Tibial artery (tissue), 4 donors: ENCODE data around the gene LLGL1.
A peak's percentile ranks its signal among the peaks of the same experiment; 100 is the strongest.

ENCODE experiments used
- DNase-seq, 2 donors: peaks; one replicate each; pipeline ENCODE4 v3.0.0-alpha.2; 2019
- H3K27ac ChIP-seq, 2 donors: fragments of 200-600 bp; sonication (generic) in 1 of 2; 1 replicate in 1 of 2; 2 replicates in 1 of 2; pipeline ENCODE4 v1.5.1; 2018 to 2019; ENCODE audit warnings: mild to moderate bottlenecking in 1 of 2
- H3K27me3 ChIP-seq, 2 donors: fragments of 200-600 bp; sonication (generic) in 1 of 2; one replicate each; pipeline versions ENCODE4 v1.5.1 to v1.6.0; 2016 to 2019
- H3K36me3 ChIP-seq, 3 donors: fragments of 200-600 bp; sonication (generic) in 2 of 3; one replicate each; pipeline ENCODE4 v1.5.1; 2016 to 2019; ENCODE audit warnings: mild to moderate bottlenecking in 2 of 3
- H3K4me1 ChIP-seq, 4 donors: fragments of 200-600 bp; sonication (generic) in 2 of 4; 1 replicate in 3 of 4; 2 replicates in 1 of 4; pipeline ENCODE4 v1.5.1; 2016 to 2019
- H3K4me3 ChIP-seq, 2 donors: fragments of 200-600 bp; sonication (generic) in 1 of 2; 1 replicate in 1 of 2; 2 replicates in 1 of 2; pipeline ENCODE4 v1.5.1; 2018 to 2019; ENCODE audit warnings: mild to moderate bottlenecking in 2 of 2
- H3K9me3 ChIP-seq, 3 donors: fragments of 200-600 bp; sonication (generic) in 1 of 3; one replicate each; pipeline ENCODE4 v1.5.1; 2016 to 2019
- intact Hi-C: fragments of 100-400 bp; cut with DNase I; formaldehyde crosslinking; loops from one replicate; pipeline ENCODE4 v1.15.0; 2023; ENCODE audit warnings: low total_unique reads
- TF ChIP-seq, protein P1 (sequence below), 2 experiments: fragments of 200-600 bp in 1 of 2; fragments of 450-650 bp in 1 of 2; IDR thresholded peaks; one replicate each; pipeline ENCODE4 v1.5.1; 2017 to 2019; ENCODE audit warnings: antibody characterized with exemption in 2 of 2, mild to moderate bottlenecking in 1 of 2, moderate library complexity in 1 of 2

The LLGL1 gene

DNA sequence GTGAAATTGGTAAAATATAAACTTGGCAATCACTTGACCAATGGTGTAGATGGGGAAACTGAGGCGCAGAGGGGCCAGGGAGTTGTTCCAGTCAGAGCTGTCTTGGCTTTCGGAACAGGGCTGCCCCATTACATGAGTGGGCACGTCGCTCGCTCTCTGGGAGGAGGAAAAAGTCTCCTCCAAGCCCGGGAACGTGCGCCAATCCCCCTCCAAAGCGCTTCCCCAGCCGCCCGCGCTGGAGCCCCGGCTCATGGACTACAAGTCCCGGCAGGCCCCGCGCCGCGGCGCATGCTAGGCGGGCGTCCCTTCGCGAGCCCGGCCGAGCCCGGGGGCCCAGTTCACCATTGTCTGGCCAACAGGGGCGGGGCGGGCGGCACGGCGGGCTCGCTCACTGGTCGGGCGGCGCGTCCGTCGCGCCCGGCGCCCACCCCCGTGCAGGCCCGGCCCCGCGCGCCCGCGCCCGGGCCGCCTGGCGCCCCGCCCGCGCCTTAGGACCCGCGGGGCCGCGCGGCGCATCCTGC lies at the start of gene LLGL1:
Gene LLGL1 (plus strand): TSS at position 515 of the 521 bp plus-strand sequence. CDS start 48 bp downstream, outside the sequence.
- Histone ChIP-seq H3K27me3 (no peaks in the 10 kb centered on the region), H3K36me3 (no peaks in the 10 kb centered on the region), H3K9me3 (no peaks in the 10 kb centered on the region), H3K27ac (peak within 1 kb of the TSS; percentile 58 to 65), H3K4me1 (peaks cover 0 to 19% (median 16%) of the 10 kb centered on the region in 4 donors), H3K4me3 (peak within 1 kb of the TSS; percentile 66 to 76)
- TF ChIP-seq, protein P1, sequence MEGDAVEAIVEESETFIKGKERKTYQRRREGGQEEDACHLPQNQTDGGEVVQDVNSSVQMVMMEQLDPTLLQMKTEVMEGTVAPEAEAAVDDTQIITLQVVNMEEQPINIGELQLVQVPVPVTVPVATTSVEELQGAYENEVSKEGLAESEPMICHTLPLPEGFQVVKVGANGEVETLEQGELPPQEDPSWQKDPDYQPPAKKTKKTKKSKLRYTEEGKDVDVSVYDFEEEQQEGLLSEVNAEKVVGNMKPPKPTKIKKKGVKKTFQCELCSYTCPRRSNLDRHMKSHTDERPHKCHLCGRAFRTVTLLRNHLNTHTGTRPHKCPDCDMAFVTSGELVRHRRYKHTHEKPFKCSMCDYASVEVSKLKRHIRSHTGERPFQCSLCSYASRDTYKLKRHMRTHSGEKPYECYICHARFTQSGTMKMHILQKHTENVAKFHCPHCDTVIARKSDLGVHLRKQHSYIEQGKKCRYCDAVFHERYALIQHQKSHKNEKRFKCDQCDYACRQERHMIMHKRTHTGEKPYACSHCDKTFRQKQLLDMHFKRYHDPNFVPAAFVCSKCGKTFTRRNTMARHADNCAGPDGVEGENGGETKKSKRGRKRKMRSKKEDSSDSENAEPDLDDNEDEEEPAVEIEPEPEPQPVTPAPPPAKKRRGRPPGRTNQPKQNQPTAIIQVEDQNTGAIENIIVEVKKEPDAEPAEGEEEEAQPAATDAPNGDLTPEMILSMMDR (IDR thresholded peaks at IDR 0.05): no peak
- intact Hi-C loops: no loop called here
- peak; percentile 97 for DNase-seq

DNA sequence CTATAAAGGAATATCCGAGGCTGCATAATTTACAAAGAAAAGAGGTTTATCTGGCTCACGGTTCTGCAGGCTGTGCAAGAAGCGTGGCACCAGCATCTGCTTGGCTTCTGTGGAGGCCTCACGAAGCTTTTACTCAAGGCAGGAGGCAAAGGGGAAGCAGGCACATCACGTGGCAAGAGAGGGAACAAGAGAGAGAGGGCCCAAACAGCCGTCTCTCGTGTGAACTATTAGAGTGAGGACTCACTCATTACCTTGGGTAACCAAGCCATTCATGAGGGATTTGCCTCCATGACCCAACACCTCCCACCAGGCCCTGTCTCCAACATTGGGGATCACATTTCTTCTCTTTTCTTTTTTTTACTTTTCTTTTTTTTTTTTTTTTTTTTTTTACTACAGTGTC lies 49.3 kb upstream of the LLGL1 start:
- H3K36me3 ChIP-seq: no peaks in the 10 kb centered on the region
- DNase-seq: peak in 1 of 2 donors; percentile 64
- H3K4me3 ChIP-seq: no peak overlapping the region
- no peaks in the 10 kb centered on the region for H3K27me3 ChIP-seq
- no peaks in the 10 kb centered on the region for H3K9me3 ChIP-seq
- TF ChIP-seq, protein P1 (IDR thresholded peaks at IDR 0.05): no peak
- H3K27ac ChIP-seq: no peak overlapping the region
- H3K4me1 ChIP-seq: no peaks in the 10 kb centered on the region
- intact Hi-C loops: no loop called here

DNA sequence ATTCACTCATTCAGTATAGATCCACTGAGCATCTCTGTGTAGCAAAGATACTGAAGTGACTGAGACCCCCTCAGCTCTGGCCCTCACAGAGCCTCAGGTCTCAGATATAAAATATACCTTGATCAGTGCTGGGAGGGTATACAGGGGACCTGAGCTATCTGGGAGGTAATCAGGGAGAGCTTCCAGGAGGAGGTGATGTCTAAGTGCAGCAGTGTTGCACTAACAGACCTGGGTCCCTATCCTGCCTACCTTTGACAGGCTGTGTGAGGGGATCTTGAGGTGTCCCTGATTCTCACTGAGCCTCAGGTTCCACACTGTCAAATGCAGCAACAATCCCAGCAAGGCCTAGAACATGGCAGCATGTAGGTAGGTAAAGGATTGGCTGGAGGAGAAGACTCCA lies 48.3 kb upstream of the LLGL1 start:
- no peaks in the 10 kb centered on the region for H3K9me3 ChIP-seq
- TF ChIP-seq, protein P1 (IDR thresholded peaks at IDR 0.05): no peak
- no peak for DNase-seq
- no peaks in the 10 kb centered on the region for H3K27me3 ChIP-seq
- intact Hi-C loops: no loop called here
- no peak overlapping the region for H3K27ac ChIP-seq
- no peaks in the 10 kb centered on the region for H3K36me3 ChIP-seq
- peaks cover 0 to 5% (median 4%) of the 10 kb centered on the region in 4 donors for H3K4me1 ChIP-seq
- H3K4me3 ChIP-seq: no peak overlapping the region

DNA sequence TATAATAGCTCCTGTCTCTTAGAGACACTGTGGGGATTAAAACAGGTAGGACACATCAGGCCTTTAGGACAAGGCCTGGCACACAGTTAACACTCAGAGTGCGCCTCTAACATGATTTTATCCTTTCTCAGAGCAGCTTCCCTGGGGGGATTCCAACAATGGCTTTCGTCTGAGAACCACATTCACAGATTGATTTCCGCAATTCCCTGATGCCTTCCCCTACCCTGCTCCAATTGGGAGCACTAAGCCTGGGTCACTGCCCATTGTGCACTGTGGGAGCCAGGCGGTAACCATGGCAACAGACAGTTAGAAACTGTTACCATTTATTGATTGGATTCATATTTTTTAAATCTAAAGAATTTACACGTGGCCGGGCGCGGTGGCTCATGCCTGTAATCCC lies 47.7 kb upstream of the LLGL1 start:
- Histone ChIP-seq H3K27ac (no peak overlapping the region), H3K4me1 (peaks cover 0 to 9% (median 8%) of the 10 kb centered on the region in 4 donors), H3K27me3 (no peaks in the 10 kb centered on the region), H3K36me3 (no peaks in the 10 kb centered on the region), H3K9me3 (no peaks in the 10 kb centered on the region), H3K4me3 (no peak overlapping the region)
- no peak for DNase-seq
- intact Hi-C loops: no loop called here
- TF ChIP-seq, protein P1 (IDR thresholded peaks at IDR 0.05): no peak

DNA sequence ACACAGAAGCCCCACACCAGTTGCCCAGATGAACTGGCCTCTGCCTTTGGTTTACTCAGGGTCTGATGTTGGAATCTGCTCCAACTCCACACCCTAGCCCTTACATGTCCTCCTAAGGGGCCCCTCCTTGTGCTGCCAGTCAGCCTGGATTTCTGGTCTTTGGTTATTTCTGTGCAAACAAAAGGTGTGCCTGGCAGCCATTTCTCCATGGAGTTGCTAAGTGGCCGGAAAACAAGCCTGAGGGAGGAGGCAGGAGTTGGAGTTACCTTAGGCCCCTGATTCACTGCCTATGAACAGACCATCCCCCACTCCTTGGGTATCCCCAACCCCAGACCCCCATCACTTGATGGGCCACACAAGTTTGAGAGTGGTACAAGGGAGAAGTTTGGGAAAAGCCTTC lies 46.2 kb upstream of the LLGL1 start:
- TF ChIP-seq, protein P1 (IDR thresholded peaks at IDR 0.05): no peak
- DNase-seq: no peak
- Histone ChIP-seq H3K36me3 (no peaks in the 10 kb centered on the region), H3K9me3 (no peaks in the 10 kb centered on the region), H3K27ac (no peak overlapping the region), H3K4me3 (no peak overlapping the region), H3K4me1 (peaks cover 0 to 9% (median 8%) of the 10 kb centered on the region in 4 donors), H3K27me3 (no peaks in the 10 kb centered on the region)
- intact Hi-C loops: no loop called here

DNA sequence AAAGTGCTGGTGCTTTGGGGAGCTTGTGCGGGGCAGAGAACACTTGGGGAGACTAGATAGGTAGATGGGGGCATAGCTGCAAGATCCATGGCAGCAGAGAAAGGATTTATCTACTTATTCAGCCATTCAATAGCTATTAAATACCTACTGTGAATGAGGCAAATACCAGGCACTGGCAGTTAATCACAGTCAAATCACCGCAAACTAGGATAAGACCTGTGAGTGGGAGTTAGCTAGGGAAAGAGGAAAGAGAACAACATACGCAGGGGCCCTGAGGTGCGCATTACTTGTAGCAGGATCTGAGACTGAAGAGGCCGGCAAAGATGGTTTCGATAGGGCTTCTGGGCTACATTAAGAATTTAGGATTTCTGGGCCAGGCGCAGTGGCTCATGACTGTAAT lies 45.6 kb upstream of the LLGL1 start:
- DNase-seq: no peak
- no peaks in the 10 kb centered on the region for H3K27me3 ChIP-seq
- no peaks in the 10 kb centered on the region for H3K9me3 ChIP-seq
- no peaks in the 10 kb centered on the region for H3K36me3 ChIP-seq
- TF ChIP-seq, protein P1 (IDR thresholded peaks at IDR 0.05): no peak
- no peak overlapping the region for H3K27ac ChIP-seq
- intact Hi-C loops: no loop called here
- H3K4me3 ChIP-seq: no peak overlapping the region
- H3K4me1 ChIP-seq: peaks cover 0 to 9% (median 8%) of the 10 kb centered on the region in 4 donors
